K562 (cell line): ENCODE results near the gene DNAJB11. TPM values are rescaled to one million over a fixed set of nuclear protein-coding genes. Genes with fewer than 3 reads are reported as not detected.

Experiments used
- CSDE1 ChIP-seq, 2 experiments: fragments of 450-650 bp; IDR thresholded peaks; 2 replicates each; pipeline ENCODE4 v1.6.1; 2016; ENCODE audit warnings: mild to moderate bottlenecking in 1 of 2
- GATAD2B ChIP-seq: fragments of 450-650 bp; IDR thresholded peaks from 2 replicates; pipeline ENCODE4 v1.6.1; 2017; ENCODE audit warnings: mild to moderate bottlenecking, borderline replicate concordance
- HMG20A ChIP-seq: fragments of 450-650 bp; formaldehyde crosslinking; conservative IDR thresholded peaks from 2 replicates; pipeline ENCODE4 v1.4.0; 2020; ENCODE audit warnings: mild to moderate bottlenecking, mixed read lengths
- HMG20B ChIP-seq: fragments of 250-450 bp; sonication (Bioruptor Pico); IDR thresholded peaks from 2 replicates; pipeline ENCODE4 v1.5.0; 2021; ENCODE audit warnings: mild to moderate bottlenecking
- JUNB ChIP-seq: fragments of 450-650 bp; formaldehyde crosslinking; conservative IDR thresholded peaks from 2 replicates; pipeline ENCODE4 v1.4.0; 2020; ENCODE audit warnings: mild to moderate bottlenecking
- TBP ChIP-seq: optimal IDR thresholded peaks from 2 replicates; pipeline ENCODE3; 2011; ENCODE audit warnings: low read depth, low read length, improper control_type of control experiment
- ZC3H11A ChIP-seq: IDR thresholded peaks from 2 replicates; pipeline ENCODE4 v1.6.1; 2012; ENCODE audit warnings: low read depth, low read length, improper control_type of control experiment
- ZNF778 ChIP-seq: fragments of 450-650 bp; formaldehyde crosslinking; IDR thresholded peaks from 2 replicates; pipeline ENCODE4 v1.4.0; 2020; ENCODE audit warnings: mild to moderate bottlenecking, moderate library complexity
- ZZZ3 ChIP-seq: fragments of 450-650 bp; IDR thresholded peaks from 2 replicates; pipeline ENCODE4 v1.6.1; 2016; ENCODE audit warnings: antibody characterized with exemption, mild to moderate bottlenecking, moderate library complexity
- polyA plus RNA-seq, 8 experiments: library from polyadenylated mRNA; depleted of rRNA in 4 of 8; stranded (reverse) in 5 of 8; unstranded in 3 of 8; fragments of >200 nt; fragmentation: Nextera tagmentation in 2 of 8; fragmentation: Illumina TruSeq in 1 of 8; extraction: Ambion mirVana in 2 of 8; extraction: Trizol in 1 of 8; gene quantifications; 2 replicates each; pipeline versions ENCODE4 v1.2.1 to v1.2.3, GENCODE V29; 2011 to 2014; ENCODE audit warnings: inconsistent platforms in 1 of 8, missing spikeins in 1 of 8
- total RNA-seq, 7 experiments: library from RNA; depleted of rRNA in 6 of 7; stranded (reverse); fragments of >200 nt in 6 of 7; fragmentation: Illumina TruSeq in 2 of 7; extraction: Trizol in 2 of 7; gene quantifications; 2 replicates each; pipeline versions ENCODE4 v1.2.1 to v1.2.3, GENCODE V29; 2011 to 2021; ENCODE audit warnings: low replicate concordance in 1 of 7
- TF ChIP-seq, protein P1 (sequence below): fragments of 450-650 bp; formaldehyde crosslinking; conservative IDR thresholded peaks from 2 replicates; pipeline ENCODE4 v1.4.0; 2022; ENCODE audit warnings: mild to moderate bottlenecking, missing genetic modification characterization
- TF ChIP-seq, protein P2 (sequence below): fragments of 450-650 bp; IDR thresholded peaks from 2 replicates; pipeline ENCODE4 v1.7.1; 2018; ENCODE audit warnings: mild to moderate bottlenecking, low read depth; ENCODE audit not compliant: partially characterized antibody
- TF ChIP-seq, protein P3 (sequence below): fragments of 450-650 bp; IDR thresholded peaks from 2 replicates; pipeline ENCODE4 v1.6.1; 2016; ENCODE audit warnings: low read depth, mild to moderate bottlenecking, moderate library complexity
- TF ChIP-seq, protein P4 (sequence below): sonication (generic); formaldehyde crosslinking; IDR thresholded peaks from 2 replicates; pipeline ENCODE4 v1.8.0; 2023; ENCODE audit warnings: missing genetic modification reagents, mild to moderate bottlenecking, borderline replicate concordance
- TF ChIP-seq, protein P5 (sequence below), 2 experiments: IDR thresholded peaks; 2 replicates each; pipeline ENCODE4 v1.6.1; 2011; ENCODE audit warnings: borderline replicate concordance in 1 of 2, control low read depth in 1 of 2, low read depth in 1 of 2, low read length in 1 of 2, mild to moderate bottlenecking in 1 of 2, mixed read lengths in 1 of 2, moderate library complexity in 1 of 2; ENCODE audit not compliant: insufficient read depth in 1 of 2, insufficient read length in 1 of 2, poor library complexity in 1 of 2, severe bottlenecking in 1 of 2; ENCODE audit errors: extremely low read depth in 1 of 2

The DNAJB11 gene
- total and polyA plus RNA-seq, 9 of the 15 experiments (the other 6 are each of a cell fraction or from before 2014, with no cell fraction given), result 14.8 to 74.7 (median 63.8) TPM

DNA sequence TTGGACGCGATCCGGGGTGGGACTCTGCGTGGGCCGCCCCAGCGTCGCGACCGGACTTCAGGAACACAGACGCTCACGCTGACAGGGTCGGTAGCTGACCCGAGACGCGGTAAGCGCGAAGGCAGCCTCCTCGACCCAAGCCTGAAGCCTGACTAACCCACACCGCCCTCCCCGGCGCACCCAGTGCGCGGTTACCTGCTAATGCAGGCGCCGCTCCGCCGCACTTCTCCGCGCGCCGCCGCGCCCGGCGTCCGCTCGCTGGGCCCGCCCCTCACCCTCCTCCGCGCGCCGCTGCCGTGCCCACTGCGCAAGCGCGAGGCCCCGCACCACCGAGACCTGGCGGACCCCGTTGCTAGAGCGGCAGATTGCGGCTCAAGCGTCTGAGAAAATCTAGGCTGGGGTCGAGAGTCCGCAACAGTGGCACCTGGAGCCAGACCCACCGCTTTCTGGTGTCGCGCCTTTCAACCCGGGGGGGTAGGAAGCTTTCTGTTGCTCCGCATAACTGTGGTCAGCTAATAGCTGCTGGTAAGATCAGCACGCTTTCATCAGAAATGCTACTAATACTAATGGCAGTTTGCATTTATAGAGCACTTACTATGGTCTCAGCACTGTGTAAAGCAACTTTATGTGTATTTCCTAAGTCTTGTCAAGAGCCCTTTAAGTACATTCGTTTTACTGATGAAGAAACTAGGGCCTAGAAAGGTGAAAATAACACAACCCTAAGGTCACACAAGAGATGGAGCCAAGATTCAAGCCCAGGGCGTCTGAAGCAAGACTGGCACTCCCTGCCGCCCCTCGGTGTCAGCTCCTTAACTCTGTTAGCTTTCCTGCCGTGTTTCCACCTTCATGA is 3.2 kb upstream of the DNAJB11 start, which contains the start of gene TBCCD1 (continued):
- no peak for TF ChIP-seq ZNF778 (CRISPR knock-in tag)
- TF ChIP-seq ZC3H11A, result no peak
- TF ChIP-seq, protein P1, sequence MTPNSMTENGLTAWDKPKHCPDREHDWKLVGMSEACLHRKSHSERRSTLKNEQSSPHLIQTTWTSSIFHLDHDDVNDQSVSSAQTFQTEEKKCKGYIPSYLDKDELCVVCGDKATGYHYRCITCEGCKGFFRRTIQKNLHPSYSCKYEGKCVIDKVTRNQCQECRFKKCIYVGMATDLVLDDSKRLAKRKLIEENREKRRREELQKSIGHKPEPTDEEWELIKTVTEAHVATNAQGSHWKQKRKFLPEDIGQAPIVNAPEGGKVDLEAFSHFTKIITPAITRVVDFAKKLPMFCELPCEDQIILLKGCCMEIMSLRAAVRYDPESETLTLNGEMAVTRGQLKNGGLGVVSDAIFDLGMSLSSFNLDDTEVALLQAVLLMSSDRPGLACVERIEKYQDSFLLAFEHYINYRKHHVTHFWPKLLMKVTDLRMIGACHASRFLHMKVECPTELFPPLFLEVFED (CRISPR knock-in tag), result no peak
- TF ChIP-seq ZZZ3, result no peak
- TF ChIP-seq, protein P2, sequence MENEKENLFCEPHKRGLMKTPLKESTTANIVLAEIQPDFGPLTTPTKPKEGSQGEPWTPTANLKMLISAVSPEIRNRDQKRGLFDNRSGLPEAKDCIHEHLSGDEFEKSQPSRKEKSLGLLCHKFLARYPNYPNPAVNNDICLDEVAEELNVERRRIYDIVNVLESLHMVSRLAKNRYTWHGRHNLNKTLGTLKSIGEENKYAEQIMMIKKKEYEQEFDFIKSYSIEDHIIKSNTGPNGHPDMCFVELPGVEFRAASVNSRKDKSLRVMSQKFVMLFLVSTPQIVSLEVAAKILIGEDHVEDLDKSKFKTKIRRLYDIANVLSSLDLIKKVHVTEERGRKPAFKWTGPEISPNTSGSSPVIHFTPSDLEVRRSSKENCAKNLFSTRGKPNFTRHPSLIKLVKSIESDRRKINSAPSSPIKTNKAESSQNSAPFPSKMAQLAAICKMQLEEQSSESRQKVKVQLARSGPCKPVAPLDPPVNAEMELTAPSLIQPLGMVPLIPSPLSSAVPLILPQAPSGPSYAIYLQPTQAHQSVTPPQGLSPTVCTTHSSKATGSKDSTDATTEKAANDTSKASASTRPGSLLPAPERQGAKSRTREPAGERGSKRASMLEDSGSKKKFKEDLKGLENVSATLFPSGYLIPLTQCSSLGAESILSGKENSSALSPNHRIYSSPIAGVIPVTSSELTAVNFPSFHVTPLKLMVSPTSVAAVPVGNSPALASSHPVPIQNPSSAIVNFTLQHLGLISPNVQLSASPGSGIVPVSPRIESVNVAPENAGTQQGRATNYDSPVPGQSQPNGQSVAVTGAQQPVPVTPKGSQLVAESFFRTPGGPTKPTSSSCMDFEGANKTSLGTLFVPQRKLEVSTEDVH, result no peak
- no peak for TF ChIP-seq HMG20A
- TF ChIP-seq HMG20B, result no peak
- TF ChIP-seq, protein P3, sequence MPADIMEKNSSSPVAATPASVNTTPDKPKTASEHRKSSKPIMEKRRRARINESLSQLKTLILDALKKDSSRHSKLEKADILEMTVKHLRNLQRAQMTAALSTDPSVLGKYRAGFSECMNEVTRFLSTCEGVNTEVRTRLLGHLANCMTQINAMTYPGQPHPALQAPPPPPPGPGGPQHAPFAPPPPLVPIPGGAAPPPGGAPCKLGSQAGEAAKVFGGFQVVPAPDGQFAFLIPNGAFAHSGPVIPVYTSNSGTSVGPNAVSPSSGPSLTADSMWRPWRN, result no peak
- 0 out of 2 replicates have a peak, but pooled peaks have one; percentile 58 for TF ChIP-seq GATAD2B
- TF ChIP-seq JUNB (CRISPR knock-in tag), result no peak
- peak; percentile 90 for TF ChIP-seq TBP
- TF ChIP-seq, protein P4, sequence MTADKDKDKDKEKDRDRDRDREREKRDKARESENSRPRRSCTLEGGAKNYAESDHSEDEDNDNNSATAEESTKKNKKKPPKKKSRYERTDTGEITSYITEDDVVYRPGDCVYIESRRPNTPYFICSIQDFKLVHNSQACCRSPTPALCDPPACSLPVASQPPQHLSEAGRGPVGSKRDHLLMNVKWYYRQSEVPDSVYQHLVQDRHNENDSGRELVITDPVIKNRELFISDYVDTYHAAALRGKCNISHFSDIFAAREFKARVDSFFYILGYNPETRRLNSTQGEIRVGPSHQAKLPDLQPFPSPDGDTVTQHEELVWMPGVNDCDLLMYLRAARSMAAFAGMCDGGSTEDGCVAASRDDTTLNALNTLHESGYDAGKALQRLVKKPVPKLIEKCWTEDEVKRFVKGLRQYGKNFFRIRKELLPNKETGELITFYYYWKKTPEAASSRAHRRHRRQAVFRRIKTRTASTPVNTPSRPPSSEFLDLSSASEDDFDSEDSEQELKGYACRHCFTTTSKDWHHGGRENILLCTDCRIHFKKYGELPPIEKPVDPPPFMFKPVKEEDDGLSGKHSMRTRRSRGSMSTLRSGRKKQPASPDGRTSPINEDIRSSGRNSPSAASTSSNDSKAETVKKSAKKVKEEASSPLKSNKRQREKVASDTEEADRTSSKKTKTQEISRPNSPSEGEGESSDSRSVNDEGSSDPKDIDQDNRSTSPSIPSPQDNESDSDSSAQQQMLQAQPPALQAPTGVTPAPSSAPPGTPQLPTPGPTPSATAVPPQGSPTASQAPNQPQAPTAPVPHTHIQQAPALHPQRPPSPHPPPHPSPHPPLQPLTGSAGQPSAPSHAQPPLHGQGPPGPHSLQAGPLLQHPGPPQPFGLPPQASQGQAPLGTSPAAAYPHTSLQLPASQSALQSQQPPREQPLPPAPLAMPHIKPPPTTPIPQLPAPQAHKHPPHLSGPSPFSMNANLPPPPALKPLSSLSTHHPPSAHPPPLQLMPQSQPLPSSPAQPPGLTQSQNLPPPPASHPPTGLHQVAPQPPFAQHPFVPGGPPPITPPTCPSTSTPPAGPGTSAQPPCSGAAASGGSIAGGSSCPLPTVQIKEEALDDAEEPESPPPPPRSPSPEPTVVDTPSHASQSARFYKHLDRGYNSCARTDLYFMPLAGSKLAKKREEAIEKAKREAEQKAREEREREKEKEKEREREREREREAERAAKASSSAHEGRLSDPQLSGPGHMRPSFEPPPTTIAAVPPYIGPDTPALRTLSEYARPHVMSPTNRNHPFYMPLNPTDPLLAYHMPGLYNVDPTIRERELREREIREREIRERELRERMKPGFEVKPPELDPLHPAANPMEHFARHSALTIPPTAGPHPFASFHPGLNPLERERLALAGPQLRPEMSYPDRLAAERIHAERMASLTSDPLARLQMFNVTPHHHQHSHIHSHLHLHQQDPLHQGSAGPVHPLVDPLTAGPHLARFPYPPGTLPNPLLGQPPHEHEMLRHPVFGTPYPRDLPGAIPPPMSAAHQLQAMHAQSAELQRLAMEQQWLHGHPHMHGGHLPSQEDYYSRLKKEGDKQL (CRISPR knock-in tag), result no peak
- peak in 1 of 2 experiments; percentile 39; a peak in 1 of 4 replicates for TF ChIP-seq CSDE1 (IDR thresholded peaks at IDR 0.05)
- TF ChIP-seq, protein P5, sequence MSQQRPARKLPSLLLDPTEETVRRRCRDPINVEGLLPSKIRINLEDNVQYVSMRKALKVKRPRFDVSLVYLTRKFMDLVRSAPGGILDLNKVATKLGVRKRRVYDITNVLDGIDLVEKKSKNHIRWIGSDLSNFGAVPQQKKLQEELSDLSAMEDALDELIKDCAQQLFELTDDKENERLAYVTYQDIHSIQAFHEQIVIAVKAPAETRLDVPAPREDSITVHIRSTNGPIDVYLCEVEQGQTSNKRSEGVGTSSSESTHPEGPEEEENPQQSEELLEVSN (IDR thresholded peaks at IDR 0.05; ENCODE audit: borderline replicate concordance in 1 of 2, extremely low read depth in 1 of 2, insufficient read depth in 1 of 2, insufficient read length in 1 of 2, low read depth in 1 of 2, low read length in 1 of 2, poor library complexity in 1 of 2, severe bottlenecking in 1 of 2), result peak; percentile 35 to 67
